Measurements from ENCODE around the gene TSNAX. TPM values are rescaled to one million over a fixed set of nuclear protein-coding genes. Genes with fewer than 3 reads are reported as not detected.
"Not testable (repeated sequence)": the region's sequence is repeated elsewhere in the genome, so short reads cannot be mapped to it uniquely, and the experiment has no call there.

Gene TSNAX
- total RNA-seq, 1 donor from 2014 or later, result 36.0 TPM

DNA sequence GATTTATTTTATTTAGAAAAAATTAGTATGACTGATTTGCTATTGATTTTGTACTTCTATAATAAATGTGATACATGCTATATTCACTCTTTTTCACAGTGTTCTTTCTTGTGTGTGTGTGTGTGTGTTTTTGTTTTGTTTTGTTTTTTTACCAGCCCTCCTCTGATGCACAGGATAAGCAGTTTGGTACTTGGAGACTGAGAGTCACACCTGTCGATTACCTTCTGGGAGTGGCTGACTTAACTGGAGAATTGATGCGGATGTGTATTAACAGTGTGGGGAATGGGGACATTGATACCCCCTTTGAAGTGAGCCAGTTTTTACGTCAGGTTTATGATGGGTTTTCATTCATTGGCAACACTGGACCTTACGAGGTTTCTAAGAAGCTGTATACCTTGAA is 35.9 kb downstream of the TSNAX start:
- DNase-seq, result no peak

DNA sequence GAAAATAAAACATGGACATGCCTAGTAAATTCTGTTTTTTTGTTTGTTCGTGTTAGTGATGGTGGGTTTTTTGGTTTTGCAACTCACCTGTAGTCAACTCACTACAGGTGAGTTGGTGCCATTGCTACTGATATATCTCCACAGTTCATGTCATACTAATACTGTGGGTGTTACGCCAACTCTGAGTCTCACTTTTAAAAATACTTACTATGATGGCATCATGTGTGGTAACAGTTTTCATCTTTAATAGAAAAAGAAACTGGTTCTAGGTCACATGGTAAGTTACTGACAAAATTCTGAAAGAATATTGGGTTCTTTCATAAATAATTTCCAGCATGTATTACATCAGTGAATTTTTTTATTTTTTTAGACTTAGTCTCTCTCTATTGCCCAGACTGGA is 38.0 kb downstream of the TSNAX start:
- DNase-seq, result no peak

DNA sequence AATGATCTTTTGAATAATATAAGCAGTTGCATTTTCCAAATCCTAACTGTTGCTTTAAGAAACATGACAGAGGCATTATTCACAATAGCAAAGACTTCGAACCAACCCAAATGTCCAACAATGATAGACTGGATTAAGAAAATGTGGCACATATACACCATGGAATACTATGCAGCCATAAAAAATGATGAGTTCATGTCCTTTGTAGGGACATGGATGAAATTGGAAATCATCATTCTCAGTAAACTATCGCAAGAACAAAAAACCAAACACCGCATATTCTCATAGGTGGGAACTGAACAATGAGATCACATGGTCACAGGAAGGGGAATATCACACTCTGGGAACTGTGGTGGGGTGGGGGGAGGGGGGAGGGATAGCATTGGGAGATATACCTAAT is 41.8 kb downstream of the TSNAX start:
- DNase-seq, result not testable (repeated sequence)

DNA sequence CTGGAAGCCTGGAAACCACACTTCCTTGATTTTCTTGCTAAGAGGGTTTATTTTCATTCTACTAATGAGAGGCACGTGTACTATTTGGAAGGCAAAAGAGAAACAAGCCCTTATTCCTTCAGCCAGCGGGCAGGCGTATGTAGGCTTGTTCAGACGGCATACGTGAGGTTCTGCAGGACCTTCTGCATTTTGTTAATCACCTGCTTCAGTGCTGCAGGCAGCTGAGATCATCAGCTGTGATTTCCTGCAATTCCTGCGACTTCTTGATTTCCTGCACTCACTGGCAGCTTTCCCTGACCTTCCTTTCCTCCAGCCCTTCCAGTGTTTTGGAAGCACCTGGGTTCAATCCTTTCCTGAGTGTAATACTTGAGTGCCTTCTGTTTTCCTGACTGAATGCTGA is 43.4 kb downstream of the TSNAX start:
- peak; percentile 28 for DNase-seq

DNA sequence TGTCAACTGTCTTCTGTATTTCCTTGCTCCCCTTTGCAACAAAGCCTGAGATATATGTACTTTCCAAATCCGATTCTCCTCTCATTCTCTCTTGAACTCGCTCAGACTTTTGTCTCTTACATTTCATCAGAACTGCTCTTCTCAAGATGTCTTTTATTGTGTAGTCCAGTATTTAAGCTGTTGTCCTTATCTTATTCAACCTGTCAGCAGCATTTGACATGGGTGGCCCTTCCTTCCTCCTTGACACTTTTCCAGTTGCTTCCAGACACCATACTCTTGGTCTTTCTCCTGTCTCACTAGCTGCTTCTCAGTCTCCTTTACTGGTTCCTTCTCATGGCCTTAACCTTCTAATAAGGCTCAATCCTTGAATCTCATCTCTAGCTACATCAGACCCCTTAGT is 47.0 kb downstream of the TSNAX start:
- no peak for DNase-seq

DNA sequence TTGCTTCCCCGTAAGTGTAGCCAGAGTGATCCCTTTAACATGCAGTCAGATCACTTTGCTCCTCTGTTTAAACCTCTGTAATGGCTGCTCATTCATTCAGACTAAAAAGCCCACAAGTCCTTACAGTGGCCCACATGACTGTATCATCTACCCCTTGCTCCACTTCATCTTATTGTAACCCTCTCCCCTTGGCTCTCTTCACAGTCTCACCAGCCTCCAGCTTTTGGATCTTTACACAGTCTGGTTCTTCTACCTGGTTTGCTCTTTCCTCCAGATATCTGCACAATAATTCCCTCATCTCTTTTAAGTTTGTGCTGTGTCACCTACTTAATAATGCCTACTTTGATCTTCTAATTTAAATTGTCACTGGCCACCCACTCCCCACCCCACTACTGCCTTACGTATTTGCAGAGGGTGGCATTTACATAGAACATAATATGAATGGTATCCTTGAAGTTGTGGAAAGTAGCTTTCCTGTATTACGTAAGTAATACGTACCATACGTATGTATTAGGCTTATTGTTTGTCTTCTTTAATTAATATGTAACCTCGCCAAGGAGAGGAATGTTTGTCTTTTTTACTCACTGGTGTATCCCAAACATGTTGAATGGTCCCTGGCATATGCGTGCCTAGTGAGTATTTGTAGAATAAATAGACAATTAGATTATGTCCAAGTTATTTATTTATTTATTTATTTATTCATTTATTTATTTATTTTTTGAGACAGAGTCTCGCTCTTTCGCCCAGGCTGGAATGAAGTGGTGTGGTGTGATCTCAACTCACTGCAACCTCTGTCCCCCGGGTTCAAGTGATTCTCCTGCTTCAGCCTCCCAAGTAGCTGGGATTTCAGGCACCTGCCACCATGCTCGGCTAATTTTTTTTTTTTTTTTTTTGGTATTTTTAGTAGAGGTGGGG is 48.6 kb downstream of the TSNAX start:
- DNase-seq, result no peak

DNA sequence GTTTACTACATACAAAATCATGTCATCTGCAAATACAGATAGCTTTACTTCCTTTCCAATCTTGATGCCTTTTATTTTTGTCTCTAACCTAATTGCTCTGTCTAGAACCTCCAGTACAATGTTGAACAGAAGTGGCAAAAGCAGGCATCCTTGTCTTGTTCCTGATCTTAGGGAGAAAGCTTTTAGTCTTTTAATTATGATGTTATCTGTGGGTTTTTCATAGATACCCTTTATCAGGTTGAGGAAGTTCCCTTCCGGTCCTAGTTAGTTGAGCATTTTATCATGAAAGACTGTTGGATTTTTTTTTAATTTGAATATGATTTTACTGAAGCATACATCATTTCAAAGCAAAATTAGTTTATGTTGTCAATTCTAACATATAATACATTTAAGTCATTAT is 52.4 kb downstream of the TSNAX start:
- no peak for DNase-seq

DNA sequence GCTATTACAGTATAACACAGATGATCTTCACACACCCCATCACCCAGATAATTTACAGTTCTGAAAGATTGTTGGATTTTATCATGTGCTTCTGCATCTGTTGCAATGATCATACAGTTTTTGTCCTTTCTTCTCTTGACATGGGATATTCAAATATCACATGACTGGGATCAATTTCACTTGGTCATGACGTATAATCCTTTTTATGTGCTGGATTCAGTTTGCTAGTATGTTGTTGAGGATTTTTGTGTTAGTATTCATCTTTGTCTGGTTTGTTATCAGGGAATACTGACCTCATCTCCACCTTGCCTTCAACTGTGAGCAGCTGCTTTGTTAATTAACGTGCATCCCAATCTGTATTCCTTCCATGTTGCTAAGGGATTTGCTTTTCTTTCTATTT is 53.4 kb downstream of the TSNAX start:
- DNase-seq, result no peak

DNA sequence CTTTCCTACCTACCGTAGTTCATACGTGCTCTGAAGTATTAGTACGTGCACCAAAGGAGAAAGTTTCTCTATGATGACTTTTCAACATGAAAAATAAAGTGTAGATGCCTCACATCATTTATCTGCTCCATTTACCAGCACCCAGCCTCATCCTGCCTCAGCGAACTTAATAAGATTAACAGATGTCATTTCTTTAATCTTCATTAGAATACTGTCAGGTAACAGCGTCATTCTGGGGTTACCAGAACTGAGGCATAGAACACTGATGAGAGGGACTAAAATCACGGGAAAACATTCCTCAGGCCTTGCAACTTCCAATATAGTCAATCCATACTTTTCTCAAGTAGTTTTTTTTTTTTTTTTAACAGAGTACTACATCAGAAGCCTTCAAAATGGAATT is 54.9 kb downstream of the TSNAX start:
- DNase-seq, result no peak

DNA sequence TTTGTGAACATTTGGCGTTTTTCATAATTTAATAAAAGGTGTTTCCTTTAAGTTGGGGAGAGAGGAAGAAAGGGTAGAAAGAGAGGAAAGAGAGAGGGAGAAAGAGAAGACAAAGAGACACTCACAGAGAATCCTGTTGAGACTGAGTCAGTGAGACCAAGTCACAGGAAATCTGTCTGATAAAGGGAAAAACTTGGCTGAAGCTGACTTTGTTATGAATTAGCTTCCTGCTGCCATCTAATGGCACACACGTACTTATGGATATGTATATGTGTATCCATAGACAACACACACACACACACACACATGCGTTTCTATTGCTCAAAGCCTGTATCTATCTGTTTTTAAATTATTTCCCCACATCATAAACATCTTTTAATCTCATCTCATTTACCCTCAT is 55.6 kb downstream of the TSNAX start:
- DNase-seq, result peak; percentile 15

DNA sequence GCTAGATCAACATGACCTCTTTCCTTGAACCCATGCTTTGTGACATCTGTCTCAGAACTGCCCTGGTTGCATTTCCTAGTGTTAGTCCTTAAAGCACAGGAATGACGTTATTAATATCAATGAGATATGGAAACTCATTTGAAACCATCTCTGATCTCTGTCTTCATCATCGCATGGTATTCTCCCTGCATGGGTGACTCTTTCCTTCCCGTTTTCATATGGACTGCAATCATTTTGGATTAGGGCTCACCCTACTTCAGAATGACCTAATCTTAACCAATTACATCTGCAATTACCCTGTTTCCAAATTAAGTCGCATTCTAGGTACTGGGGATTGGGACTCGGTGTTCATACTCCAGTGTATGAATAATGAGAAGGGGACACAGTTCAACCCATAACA is 56.5 kb downstream of the TSNAX start:
- DNase-seq, result no peak

DNA sequence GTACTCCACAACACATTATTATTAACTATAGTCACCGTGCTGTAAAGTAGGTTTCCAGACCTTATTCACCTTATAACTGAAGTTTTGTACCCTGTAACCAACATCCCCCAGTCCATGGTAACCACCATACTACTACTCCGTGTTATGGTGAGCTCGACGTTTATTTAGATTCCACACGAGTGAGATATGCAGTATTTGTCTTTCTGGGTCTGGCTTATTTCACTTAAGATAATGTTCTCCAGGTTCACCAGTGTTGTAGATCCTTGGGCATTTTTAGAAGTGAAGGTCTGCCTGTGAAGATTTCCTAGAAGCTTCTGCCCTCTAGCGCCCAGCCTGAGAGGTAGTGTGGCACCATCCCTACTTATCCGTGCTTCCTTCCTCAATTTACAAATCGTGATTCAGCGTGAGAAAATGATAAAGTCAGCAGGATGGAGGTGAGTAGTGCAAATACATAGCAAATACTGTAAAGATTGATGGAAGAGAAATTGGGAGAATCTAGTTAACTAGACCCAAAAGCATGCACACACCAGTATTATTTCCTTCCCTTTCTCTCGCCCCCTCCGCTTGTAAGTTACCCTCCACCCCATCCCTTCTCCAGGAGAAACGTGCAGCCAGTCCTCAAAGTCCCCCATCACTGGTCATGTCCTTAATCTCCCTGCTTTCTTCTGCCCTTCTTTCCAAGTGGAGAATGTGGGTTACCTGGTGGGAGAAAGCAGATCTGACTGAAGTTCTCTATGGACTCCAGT is 62.2 kb downstream of the TSNAX start:
- DNase-seq, result no peak

DNA sequence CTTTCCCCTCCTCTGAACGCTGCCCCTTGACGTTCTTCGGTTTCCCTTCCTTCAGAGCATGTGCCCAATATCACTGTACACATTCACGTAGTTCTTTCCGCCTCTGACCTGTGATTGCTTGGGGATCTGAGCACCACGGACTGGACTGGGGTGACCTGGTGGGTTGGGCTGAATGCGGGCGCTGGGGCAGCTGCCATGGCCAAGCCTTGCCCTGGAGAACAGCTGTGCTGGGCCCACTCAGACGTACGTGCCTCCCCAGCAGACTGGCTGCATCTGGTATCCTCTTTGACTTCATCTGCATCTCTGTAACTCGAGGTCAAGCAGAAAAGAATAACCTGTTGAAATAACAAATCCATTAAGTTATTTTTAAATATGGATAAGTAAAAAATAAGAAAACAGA is 63.0 kb downstream of the TSNAX start:
- DNase-seq, result no peak

DNA sequence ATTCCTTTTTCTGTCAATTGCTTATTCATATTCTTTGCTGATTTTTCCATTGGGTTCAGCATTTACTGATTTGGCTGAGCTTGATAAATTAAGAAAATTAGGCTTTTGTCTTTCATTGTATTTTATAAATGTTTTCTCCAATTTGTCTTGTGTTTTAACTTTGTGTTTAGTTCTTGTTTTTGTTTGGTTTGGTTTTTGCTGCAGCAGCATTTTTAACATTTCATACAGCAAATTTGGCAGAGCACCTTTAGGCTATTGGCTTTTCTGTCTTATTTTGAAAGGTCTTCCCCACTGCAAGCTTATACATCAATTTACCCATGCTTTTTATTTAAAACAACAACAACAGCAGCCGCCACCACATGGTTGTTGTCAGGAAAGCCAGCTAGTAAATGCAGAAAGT is 64.3 kb downstream of the TSNAX start:
- no peak for DNase-seq

DNA sequence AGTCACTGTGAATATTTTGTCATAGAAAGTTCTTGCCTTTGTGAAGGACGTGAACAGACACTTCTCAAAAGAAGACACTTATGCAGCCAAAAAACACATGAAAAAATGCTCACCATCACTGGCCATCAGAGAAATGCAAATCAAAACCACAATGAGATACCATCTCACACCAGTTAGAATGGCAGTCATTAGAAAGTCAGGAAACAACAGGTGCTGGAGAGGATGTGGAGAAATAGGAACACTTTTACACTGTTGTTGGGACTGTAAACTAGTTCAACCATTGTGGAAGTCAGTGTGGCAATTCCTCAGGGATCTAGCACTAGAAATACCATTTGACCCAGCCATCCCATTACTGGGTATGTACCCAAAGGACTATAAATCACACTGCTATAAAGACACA is 64.8 kb downstream of the TSNAX start:
- not testable (repeated sequence) for DNase-seq

DNA sequence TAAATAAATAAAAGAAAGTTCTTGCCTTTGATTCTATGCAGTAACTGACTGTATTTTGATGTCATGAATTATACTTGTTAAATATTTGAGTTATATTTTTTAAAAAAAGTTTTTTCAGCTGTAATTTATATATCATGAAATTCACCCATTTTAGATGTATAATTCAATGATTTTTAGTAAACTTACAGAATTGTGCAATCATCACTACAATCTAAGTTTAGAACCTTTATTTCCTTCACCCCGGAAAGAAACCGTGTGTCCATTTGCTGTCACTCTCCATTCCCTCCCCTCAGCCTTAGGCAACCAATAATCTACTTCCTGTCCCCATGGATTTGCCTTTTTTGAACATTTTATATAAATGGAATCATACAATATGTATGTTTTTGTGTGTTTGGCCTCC is 65.7 kb downstream of the TSNAX start:
- no peak for DNase-seq

DNA sequence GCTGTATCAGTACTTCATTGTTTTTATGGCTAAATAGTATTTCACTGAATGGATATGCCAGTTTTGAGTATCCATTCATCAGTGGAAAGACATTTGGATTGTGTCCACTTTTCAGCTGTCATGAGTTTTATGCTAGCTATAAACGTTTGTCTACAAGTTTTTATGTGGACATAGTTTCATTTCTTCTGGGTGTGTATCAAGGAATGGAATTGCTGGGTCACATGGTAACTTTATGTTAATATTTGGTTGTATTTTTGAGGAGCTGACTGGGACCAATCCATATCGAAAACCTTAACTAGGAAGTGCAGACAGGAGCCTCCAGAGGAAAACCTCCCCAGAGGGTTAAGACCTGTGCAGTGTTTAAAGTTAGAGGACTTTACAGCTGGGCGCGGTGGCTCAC is 66.3 kb downstream of the TSNAX start:
- no peak for DNase-seq

DNA sequence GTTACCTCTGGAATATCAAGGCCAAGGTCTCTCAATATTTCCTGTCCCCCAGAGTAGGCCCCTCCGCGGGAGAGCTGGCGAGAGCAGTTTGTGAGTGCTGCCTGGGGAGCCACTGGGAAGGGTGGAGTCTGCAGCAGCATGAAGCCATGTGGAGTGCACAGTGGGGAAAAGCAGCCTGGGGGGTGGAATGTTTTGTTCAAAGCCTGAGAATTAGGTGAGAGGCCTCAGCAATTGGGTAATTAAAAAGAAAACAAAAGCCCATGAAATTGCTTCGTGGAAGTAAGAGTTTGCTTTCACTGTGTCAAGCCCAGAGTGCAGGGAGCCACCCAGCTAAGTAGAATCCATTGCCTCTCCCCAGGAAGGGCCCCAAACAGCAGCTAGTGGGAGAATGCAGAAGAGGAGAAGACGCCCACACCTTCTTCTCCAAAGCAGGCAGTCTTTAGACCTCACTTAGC is 67.9 kb downstream of the TSNAX start:
- DNase-seq, result no peak

DNA sequence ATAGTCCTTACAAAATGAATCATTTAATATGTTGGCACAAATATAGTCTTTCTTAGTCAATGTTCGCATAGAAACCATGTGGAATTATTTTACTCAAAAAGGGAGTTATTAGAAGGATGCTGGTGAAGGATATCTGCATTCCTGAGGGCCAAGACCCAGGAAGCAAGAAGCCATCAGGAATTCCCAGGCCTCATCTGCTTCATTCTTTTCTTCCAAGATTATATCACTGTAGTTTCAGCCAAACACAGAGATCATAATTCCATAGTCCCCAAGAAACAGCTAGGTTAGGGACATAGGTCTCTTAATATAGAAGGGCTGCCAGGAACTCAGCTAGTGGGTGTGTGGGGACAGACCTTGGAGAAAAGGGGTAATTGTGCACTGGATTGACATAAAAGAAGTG is 69.5 kb downstream of the TSNAX start:
- DNase-seq, result no peak

DNA sequence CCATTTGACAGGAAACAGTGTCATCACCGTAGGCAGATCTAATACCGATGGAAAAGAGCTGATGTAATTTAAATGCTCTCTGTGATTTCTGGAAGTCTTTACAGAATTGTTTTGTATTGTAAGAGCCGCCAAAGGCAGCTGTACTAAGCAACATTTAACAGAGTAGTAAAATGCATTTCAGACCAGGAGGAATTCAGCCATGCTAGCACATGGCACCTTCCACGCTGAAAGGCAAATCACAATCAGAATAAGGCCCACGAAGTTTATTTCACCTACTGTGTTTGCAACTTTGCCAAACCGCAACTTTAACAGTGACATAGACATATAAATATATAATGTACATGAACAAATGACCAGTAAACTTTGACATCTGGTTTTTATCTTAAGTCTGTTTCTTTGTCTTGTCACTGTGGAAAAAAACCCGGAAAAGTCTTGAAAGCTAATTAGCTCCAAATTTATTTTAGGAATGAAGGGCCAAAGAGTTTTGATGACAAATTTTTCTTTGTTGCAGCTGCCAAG is 72.0 kb downstream of the TSNAX start:
- DNase-seq, result peak; percentile 93

DNA sequence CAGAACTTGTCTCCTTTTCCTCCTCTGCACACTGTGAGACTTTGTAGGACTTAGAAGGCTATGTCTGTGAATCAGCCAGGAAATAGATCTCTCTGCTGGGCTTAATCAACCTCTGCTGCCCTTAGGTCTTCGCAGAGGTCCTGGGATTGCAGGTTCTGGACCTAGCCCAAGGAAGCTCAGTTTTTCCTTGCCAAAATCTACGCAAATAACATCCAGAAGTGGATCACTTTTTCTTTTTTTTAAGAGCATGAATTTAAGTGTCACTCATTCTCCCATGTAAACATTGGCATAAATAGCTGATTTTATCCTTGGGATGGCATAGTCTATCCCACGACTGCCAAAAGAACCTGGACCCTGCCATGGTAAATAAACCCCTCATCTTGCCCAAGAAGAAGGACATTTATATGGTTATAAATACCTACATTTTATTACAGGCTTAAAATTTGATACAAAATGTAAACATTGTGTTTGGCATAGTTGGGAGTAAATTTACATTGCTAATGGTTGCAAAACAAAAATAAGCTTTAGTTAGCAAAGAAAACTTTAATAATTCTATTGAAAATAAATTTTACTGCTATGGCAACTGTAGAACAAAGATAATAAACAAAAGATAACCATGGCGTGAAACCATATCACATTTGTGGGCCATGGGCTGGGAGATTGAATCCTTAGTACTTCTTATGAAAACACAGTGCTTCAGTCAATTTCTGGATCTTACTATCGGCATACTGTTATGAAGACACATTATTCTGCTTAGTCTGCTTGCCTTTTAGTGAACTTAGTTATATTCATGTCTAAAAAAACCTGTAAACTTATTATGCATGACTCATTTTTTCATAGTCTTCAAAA is 73.6 kb downstream of the TSNAX start:
- DNase-seq, result no peak

DNA sequence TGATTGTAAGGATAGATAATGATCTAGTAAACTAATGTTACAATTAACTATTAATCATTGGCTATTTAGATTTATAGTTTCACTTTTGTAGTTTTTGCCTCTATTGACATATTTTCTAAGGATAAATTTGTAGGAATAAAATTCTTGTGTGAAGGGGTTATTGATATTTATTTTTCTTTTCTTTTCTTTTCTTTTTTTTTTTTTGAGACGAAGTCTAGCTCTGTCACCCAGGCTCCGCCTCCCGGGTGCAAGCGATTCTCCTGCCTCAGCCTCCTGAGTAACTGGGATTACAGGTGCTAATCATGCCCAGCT is 74.2 kb downstream of the TSNAX start:
- DNase-seq, result no peak

All from skin of body (tissue), 2 donors.